PC-3 (cell line): ENCODE results near the gene WDFY1.

Experiments
- EZH2phosphoT487 ChIP-seq: fragments of 300-600 bp; sonication (generic); IDR thresholded peaks from 2 replicates; pipeline ENCODE4 v1.6.1; 2018; ENCODE audit warnings: mild to moderate bottlenecking, antibody characterized with exemption, low read length, borderline replicate concordance
- TF ChIP-seq, protein P1 (sequence below): fragments of 300-600 bp; sonication (generic); conservative IDR thresholded peaks from 2 replicates; pipeline ENCODE4 v1.5.1; 2017; ENCODE audit warnings: antibody characterized with exemption, low read depth, mild to moderate bottlenecking, low read length

DNA sequence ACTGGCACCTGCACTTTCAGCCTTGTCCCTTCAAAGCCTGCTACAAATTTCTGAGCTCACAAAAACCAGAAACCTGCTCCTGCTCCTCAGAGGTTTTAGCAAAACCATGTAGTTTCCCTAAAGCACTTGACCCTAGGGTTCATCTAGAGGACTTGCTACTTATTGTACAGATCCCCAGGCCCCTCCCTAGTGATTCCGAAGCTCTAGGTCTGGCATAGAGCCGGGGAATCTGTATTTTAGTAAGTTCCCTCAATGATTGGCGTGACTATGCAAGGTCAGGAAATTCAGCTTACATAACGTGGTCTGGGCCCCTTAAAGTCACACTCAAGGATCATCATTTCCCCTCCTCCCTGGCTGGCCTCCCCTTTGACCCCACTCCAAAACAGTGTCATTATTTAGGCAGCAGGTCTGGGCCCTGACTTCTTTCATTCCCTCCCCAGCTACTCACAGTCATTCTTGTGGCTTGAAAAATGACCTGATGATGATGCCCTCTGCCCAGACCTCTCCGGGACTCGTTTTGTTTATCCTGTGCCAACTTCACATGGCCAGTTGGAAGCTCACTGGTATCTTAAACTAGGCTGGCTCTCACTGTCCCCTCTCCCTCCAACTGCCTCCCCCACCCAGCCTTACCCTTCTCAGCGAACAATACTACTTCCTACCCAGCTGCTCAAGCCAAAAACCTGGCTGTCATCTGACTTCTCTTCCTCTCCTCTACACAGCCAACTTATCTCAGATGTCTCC lies 36.0 kb downstream of the WDFY1 start:
- TF ChIP-seq EZH2phosphoT487: no peak
- TF ChIP-seq, protein P1, sequence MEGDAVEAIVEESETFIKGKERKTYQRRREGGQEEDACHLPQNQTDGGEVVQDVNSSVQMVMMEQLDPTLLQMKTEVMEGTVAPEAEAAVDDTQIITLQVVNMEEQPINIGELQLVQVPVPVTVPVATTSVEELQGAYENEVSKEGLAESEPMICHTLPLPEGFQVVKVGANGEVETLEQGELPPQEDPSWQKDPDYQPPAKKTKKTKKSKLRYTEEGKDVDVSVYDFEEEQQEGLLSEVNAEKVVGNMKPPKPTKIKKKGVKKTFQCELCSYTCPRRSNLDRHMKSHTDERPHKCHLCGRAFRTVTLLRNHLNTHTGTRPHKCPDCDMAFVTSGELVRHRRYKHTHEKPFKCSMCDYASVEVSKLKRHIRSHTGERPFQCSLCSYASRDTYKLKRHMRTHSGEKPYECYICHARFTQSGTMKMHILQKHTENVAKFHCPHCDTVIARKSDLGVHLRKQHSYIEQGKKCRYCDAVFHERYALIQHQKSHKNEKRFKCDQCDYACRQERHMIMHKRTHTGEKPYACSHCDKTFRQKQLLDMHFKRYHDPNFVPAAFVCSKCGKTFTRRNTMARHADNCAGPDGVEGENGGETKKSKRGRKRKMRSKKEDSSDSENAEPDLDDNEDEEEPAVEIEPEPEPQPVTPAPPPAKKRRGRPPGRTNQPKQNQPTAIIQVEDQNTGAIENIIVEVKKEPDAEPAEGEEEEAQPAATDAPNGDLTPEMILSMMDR: no peak
